GM21737 (cell line): ENCODE measurements around the gene PTH2.
"Not testable (repeated sequence)": the region's sequence is repeated elsewhere in the genome, so short reads cannot be mapped to it uniquely, and the experiment has no call there.

ENCODE experiments used
- ATAC-seq: cut with Tn5 transposase; IDR thresholded peaks from one replicate; pipeline ENCODE4 v1.9.1; 2021; ENCODE audit warnings: mild to moderate bottlenecking, moderate library complexity; ENCODE audit not compliant: unreplicated experiment

Gene PTH2

GRCh38 chr19:49390131-49390928 is 32.9 kb downstream of the PTH2 start:
- ATAC-seq, result no peak

GRCh38 chr19:49389406-49389805 is 33.8 kb downstream of the PTH2 start:
- ATAC-seq, result no peak

- no peak for ATAC-seq
Measured at GRCh38 chr19:49387936-49388372, 35.3 kb downstream of the PTH2 start, which contains the start of gene KASH5. KASH5 (plus strand) TSS chr19:49388249; CDS start chr19:49390884, 2,635 bp downstream.

GRCh38 chr19:49383599-49383998 is 39.6 kb downstream of the PTH2 start:
- ATAC-seq, result no peak

GRCh38 chr19:49382639-49383038 is 40.6 kb downstream of the PTH2 start:
- ATAC-seq, result no peak

- ATAC-seq, result no peak
Measured at GRCh38 chr19:49380391-49380790, 42.9 kb downstream of the PTH2 start.

- no peak for ATAC-seq
Measured at GRCh38 chr19:49378512-49378911, 44.7 kb downstream of the PTH2 start.

- ATAC-seq, result no peak
Measured at GRCh38 chr19:49374665-49375434, 48.4 kb downstream of the PTH2 start.

- not testable (repeated sequence) for ATAC-seq
Measured at GRCh38 chr19:49373174-49373573, 50.1 kb downstream of the PTH2 start.
